Measurements from ENCODE around the gene IL32. TPM values are rescaled to one million over a fixed set of nuclear protein-coding genes. Genes with fewer than 3 reads are reported as not detected.

The IL32 gene, protein sequence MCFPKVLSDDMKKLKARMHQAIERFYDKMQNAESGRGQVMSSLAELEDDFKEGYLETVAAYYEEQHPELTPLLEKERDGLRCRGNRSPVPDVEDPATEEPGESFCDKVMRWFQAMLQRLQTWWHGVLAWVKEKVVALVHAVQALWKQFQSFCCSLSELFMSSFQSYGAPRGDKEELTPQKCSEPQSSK
- total RNA-seq, result 100 to 1,000 TPM in 3 of 6 donors, 10 to 100 TPM in 3; 31.4 to 220 (median 116) TPM

DNA sequence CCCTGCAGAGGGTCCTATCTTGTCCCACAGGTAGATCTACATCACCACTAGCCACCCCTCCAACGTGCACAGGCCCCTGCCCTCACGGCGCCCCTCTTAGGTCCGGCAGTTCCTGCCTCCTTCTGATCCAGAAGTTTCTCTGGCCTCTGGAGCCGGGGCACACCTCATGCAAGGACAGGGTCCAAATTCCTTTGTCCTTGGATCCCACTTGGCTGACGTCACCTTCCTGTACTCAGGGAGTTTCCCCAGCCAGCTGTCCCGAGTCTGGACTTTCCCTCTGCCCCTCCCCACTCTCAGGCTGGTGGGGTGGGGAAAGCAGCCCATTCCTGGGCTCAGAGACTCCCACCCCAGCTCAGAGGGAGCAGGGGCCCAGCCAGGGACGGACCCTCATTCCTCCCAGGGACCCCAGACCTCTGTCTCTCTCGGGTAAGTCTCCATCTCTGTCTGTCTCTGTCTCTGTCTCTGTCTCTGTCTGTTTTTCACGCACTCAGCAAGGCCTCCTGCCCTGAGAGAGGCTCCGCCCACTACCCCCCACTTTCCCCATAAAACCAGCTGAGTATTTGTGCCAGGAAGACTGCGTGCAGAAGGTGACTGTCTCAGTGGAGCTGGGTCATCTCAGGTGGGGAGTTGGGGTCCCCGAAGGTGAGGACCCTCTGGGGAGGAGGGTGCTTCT is at the start of gene IL32:
TSS of gene IL32 (plus strand) at position 572 of the 673 bp plus-strand sequence. CDS start 172 bp downstream, outside the sequence.
- DNase-seq (peak in 1 of 2 donors; percentile 85), ATAC-seq (ENCODE audit: low FRiP score in 2 of 2) (peak; percentile 44 to 84)
- peak within 1 kb of the TSS; percentile 33 to 56 (median 46) for H3K4me3 ChIP-seq
- peak in 3 of 4 donors; percentile 52 to 67 (median 63) for TF ChIP-seq POLR2A (IDR thresholded peaks at IDR 0.05)
- TF ChIP-seq, protein P1, sequence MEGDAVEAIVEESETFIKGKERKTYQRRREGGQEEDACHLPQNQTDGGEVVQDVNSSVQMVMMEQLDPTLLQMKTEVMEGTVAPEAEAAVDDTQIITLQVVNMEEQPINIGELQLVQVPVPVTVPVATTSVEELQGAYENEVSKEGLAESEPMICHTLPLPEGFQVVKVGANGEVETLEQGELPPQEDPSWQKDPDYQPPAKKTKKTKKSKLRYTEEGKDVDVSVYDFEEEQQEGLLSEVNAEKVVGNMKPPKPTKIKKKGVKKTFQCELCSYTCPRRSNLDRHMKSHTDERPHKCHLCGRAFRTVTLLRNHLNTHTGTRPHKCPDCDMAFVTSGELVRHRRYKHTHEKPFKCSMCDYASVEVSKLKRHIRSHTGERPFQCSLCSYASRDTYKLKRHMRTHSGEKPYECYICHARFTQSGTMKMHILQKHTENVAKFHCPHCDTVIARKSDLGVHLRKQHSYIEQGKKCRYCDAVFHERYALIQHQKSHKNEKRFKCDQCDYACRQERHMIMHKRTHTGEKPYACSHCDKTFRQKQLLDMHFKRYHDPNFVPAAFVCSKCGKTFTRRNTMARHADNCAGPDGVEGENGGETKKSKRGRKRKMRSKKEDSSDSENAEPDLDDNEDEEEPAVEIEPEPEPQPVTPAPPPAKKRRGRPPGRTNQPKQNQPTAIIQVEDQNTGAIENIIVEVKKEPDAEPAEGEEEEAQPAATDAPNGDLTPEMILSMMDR (IDR thresholded peaks at IDR 0.05), result no peak
- peak in 2 of 4 donors; percentile 89 to 92 for TF ChIP-seq EP300 (IDR thresholded peaks at IDR 0.05)
- TF ChIP-seq POLR2AphosphoS5 (IDR thresholded peaks at IDR 0.05), result peak; percentile 56 to 91
- H3K36me3 ChIP-seq, result peaks cover 0 to 12% (median 6%) of the 10 kb centered on the region in 4 donors
- peaks cover 22 to 40% (median 36%) of the 10 kb centered on the region in 4 donors for H3K4me1 ChIP-seq
- H3K27me3 ChIP-seq, result no peaks in the 10 kb centered on the region
- H3K27ac ChIP-seq, result peak within 1 kb of the TSS; percentile 86 to 90 (median 88)
- 42 to 50% methylated on average over 12 to 13 of the region's 13 CpGs for WGBS, 2 donors
- no peaks in the 10 kb centered on the region for H3K9me3 ChIP-seq

DNA sequence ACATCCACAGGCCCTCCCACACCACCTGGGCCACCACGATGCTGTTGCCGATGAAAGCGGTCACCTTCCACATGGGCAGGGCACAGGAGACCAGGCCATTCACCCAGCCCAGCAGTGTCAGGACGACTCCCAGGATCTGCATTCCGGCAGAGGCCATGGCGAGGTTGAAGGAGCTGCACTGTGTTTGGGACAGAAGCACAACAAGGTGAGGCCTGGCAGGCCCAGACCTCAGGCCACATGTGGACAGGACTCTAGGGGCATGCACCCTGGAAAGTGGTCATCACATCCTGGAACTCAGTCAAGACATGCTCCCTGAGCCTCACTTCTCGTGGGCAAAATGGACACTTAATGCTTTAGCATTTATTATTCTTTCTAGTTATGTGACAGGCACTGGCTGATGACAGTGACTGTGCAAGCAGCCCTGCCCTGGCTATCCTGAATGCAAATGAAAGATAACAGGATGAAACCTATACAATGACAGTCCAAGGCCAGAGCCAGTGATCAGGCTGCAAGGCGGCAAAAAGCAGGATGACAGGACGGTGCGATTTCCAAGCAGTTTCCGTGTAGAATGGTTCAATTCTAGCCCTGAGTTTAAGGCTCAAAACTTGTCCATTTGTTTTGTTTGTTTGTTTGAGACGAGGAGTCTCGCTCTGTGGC is 49.4 kb upstream of the IL32 start:
- Histone ChIP-seq H3K27ac (no peak overlapping the region), H3K36me3 (no peaks in the 10 kb centered on the region), H3K4me3 (no peak overlapping the region), H3K4me1 (peaks cover 16 to 35% (median 27%) of the 10 kb centered on the region in 4 donors), H3K9me3 (no peaks in the 10 kb centered on the region), H3K27me3 (peaks cover 0 to 10% (median 3%) of the 10 kb centered on the region in 4 donors)
- ATAC-seq (ENCODE audit: low FRiP score in 2 of 2) (no peak), DNase-seq (no peak)
- WGBS, 2 donors, result 68 to 88% methylated on average over 7 to 10 of the region's 13 CpGs
- TF ChIP-seq, protein P1 (IDR thresholded peaks at IDR 0.05), result no peak
- no peak for TF ChIP-seq POLR2A (IDR thresholded peaks at IDR 0.05)

DNA sequence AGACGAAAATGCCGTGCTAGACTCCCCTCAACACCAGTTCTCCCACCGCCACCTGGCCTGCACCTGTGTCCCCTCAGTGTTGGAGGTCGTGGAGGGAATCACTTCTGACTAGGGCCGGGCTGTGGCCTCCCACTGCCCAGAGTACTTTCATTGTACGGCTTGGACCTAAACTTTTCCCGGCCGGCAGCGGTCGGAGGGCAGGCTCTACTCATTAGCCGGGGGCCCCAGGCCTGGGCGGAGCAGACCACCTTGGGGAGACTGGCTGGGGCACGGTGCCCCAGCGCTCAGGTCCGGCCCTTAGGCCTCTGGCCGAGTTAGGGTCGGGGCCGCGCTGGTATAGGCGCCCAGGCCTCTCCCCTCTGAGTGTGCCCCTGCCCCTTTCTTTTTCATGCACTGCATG is 48.1 kb upstream of the IL32 start:
- TF ChIP-seq, protein P1 (IDR thresholded peaks at IDR 0.05), result no peak
- no peak for TF ChIP-seq POLR2A (IDR thresholded peaks at IDR 0.05)
- TF ChIP-seq EP300 (IDR thresholded peaks at IDR 0.05), result no peak
- TF ChIP-seq POLR2AphosphoS5 (IDR thresholded peaks at IDR 0.05), result no peak
- WGBS, 2 donors, result 61 to 86% methylated on average over 6 to 13 of the region's 20 CpGs
- no peaks in the 10 kb centered on the region for H3K9me3 ChIP-seq
- no peak overlapping the region for H3K27ac ChIP-seq
- DNase-seq (no peak), ATAC-seq (ENCODE audit: low FRiP score in 2 of 2) (no peak)
- no peak overlapping the region for H3K4me3 ChIP-seq
- peaks cover 0 to 5% (median 0%) of the 10 kb centered on the region in 4 donors for H3K36me3 ChIP-seq
- peaks cover 26 to 43% (median 36%) of the 10 kb centered on the region in 4 donors for H3K4me1 ChIP-seq
- peaks cover 0 to 10% (median 3%) of the 10 kb centered on the region in 4 donors for H3K27me3 ChIP-seq

DNA sequence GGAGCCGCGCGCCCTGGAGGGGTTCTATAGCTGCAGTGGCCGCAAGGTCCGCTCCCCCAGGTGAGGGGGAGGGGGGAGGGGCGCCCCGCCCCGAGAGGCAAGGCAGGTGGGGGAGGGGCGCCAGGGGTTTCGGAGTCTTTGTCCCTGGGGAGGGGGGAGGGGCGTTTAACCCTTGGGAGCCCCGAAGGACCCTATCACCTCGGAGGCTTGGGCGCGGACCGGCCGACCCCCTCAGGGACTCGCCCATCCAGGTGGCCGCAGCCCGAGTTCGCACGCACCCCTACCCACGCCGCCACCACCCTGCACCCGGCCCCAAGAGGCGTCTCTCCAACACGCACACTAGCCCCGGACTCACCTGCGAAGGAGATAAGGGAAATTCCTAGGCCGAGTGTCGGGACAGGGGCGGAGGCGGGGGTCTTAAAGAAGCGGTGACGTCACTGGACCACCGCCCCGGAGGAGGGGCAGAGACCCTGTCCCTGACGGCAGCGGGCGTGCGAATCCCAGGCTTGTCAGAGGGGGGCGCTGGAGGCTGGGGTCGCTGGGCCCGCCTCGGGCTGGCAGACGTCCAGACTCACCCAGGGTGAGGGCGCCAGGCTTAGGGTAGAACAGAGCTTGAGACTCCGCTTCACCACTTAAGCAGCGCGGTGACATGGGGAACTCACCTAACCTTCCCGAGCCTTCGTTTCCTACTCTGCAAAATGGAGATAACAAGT is 47.5 kb upstream of the IL32 start, which contains the start of gene CLDN6:
TSS of gene CLDN6 (minus strand) at position 390 of the 713 bp plus-strand sequence. CDS start 2,162 bp downstream, outside the sequence.
- Histone ChIP-seq H3K27ac (no peak within 1 kb of the TSS), H3K27me3 (peaks cover 0 to 10% (median 3%) of the 10 kb centered on the region in 4 donors), H3K4me3 (no peak within 1 kb of the TSS), H3K9me3 (no peaks in the 10 kb centered on the region), H3K4me1 (peaks cover 32 to 49% (median 40%) of the 10 kb centered on the region in 4 donors), H3K36me3 (peaks cover 0 to 5% (median 0%) of the 10 kb centered on the region in 4 donors)
- no peak for ATAC-seq (ENCODE audit: low FRiP score in 2 of 2)
- WGBS, 2 donors, result 19 to 20% methylated on average over 13 to 15 of the region's 52 CpGs
- no peak for DNase-seq
- no peak for TF ChIP-seq POLR2AphosphoS5 (IDR thresholded peaks at IDR 0.05)
- TF ChIP-seq, protein P1 (IDR thresholded peaks at IDR 0.05), result peak in 1 of 6 experiments; percentile 40
